ENCODE results near the gene SCRN2. TPM values are rescaled to one million over a fixed set of nuclear protein-coding genes. Genes with fewer than 3 reads are reported as not detected.

SCRN2 gene
- total and polyA plus RNA-seq, 2 of the 8 experiments (the other 6 are each of a cell fraction or from before 2014, with no cell fraction given), result 24.4 to 42.3 TPM

DNA sequence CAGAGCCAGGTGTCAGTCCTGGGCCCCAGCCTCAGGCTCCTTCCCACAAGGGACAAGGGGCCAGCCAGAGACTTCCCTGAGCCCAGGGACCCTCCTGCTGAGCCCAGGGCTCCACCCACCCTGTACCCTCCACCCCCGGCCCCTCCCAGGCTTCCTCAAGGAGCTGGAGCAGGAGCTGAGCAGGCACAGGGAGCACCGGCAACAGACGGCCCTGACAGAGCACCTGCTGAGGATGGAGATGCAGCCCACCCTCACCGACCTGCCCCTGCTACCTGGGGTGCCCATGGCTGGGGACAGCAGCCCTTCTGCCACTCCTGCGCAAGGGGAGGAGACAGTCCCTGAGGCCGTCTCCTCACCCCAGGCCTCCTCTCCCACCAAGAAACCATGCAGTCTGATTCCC is 4.5 kb downstream of the SCRN2 start:
- Histone ChIP-seq H3K36me3 (ENCODE audit: control insufficient read depth in 2 of 4, insufficient read depth in 4 of 4, low read length in 3 of 4) (peaks cover 0 to 9% (median 1%) of the 10 kb centered on the region in 4 experiments; a peak in 4 of 8 replicates), H3K4me3 (ENCODE audit: extremely low read depth in 1 of 4, insufficient read depth in 2 of 4, low read depth in 3 of 4, low read length in 4 of 4) (no peak overlapping the region), H3K27me3 (replicated peaks in 1 of 4; ENCODE audit: control insufficient read depth in 3 of 4, extremely low read depth in 1 of 4, insufficient read depth in 3 of 4, low read length in 3 of 4) (no peaks in the 10 kb centered on the region), H4K20me1 (replicated peaks in 1 of 2; ENCODE audit: control insufficient read depth in 1 of 2, insufficient read depth in 2 of 2, low read length in 2 of 2) (peaks cover 0 to 2% of the 10 kb centered on the region in 2 experiments), H4K8ac (ENCODE audit: extremely low read depth, insufficient read depth, low read length) (no peak overlapping the region; the same call in 1 of the 2 replicates), H4K5ac (ENCODE audit: insufficient read length, low read depth, low read length) (no peak overlapping the region), H3K79me1 (ENCODE audit: low read depth, low read length) (no peaks in the 10 kb centered on the region), H3K18ac (ENCODE audit: extremely low read depth, low read length) (no peak overlapping the region), H3K56ac (replicated peaks; ENCODE audit: insufficient read length, low read depth, low read length) (no peak overlapping the region), H3K4me1 (replicated peaks in 1 of 4; ENCODE audit: control insufficient read depth in 3 of 4, insufficient read depth in 4 of 4, low read length in 3 of 4) (peaks cover 0 to 13% (median 5%) of the 10 kb centered on the region in 4 experiments; a peak in 5 of 7 replicates), H3K27ac (ENCODE audit: low read depth, low read length) (no peak overlapping the region), H2AK5ac (ENCODE audit: low read depth, low read length) (no peak overlapping the region), H2BK12ac (ENCODE audit: low read depth, low read length) (no peak overlapping the region), H3K23me2 (ENCODE audit: low read depth, low read length) (peaks cover 2% of the 10 kb centered on the region; the same call in 1 of the 2 replicates), H3K79me2 (ENCODE audit: control insufficient read depth in 1 of 2, insufficient read depth in 2 of 2, low read length in 2 of 2) (no peaks in the 10 kb centered on the region), H3K23ac (ENCODE audit: insufficient read length) (no peak overlapping the region), H3K9ac (replicated peaks in 1 of 4; ENCODE audit: extremely low read depth in 1 of 4, low read depth in 3 of 4, low read length in 3 of 4) (no peak overlapping the region), H4K91ac (replicated peaks; ENCODE audit: insufficient read length, low read length) (no peak overlapping the region), H2BK120ac (replicated peaks; ENCODE audit: low read depth, low read length) (no peak overlapping the region), H2AFZ (ENCODE audit: low read length) (no peak overlapping the region), H3K9me3 (ENCODE audit: insufficient read depth in 2 of 2, low read depth in 1 of 2, low read length in 1 of 2) (no peaks in the 10 kb centered on the region), H2BK5ac (ENCODE audit: low read depth, low read length) (no peak overlapping the region), H3K4ac (replicated peaks; ENCODE audit: insufficient read length, low read depth, low read length) (no peak overlapping the region), H2BK15ac (ENCODE audit: low read length) (no peak overlapping the region), H3K4me2 (ENCODE audit: insufficient read depth in 1 of 2, low read depth in 2 of 2, low read length in 2 of 2) (no peak overlapping the region), H2BK20ac (ENCODE audit: low read length) (no peak overlapping the region), H3K14ac (ENCODE audit: insufficient read length) (no peak overlapping the region)
- CTCF ChIA-PET (ENCODE audit: partially characterized antibody), result interaction anchor here (0.6 to 33.0 kb wide), 5 partner anchors 20 to 118 kb away, joined by 3 to 1206 read pairs (median 3); partner anchors contain the start of genes SP2 and SP6
- TF ChIP-seq KDM1A (IDR thresholded peaks at IDR 0.05; ENCODE audit: borderline replicate concordance, low read length), result no peak
- no peak for TF ChIP-seq TCF12 (IDR thresholded peaks at IDR 0.05; ENCODE audit: low read depth, low read length)
- no peak for TF ChIP-seq POLR2A (IDR thresholded peaks at IDR 0.05; ENCODE audit: control extremely low read depth in 1 of 2, low read depth in 2 of 2, low read length in 2 of 2)
- TF ChIP-seq SRF (IDR thresholded peaks at IDR 0.05; ENCODE audit: low read depth, low read length), result no peak
- TF ChIP-seq RFX5 (IDR thresholded peaks at IDR 0.05; ENCODE audit: borderline replicate concordance, low read depth, low read length), result no peak
- TF ChIP-seq, protein P1, sequence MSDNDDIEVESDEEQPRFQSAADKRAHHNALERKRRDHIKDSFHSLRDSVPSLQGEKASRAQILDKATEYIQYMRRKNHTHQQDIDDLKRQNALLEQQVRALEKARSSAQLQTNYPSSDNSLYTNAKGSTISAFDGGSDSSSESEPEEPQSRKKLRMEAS (IDR thresholded peaks at IDR 0.05), result no peak
- TF ChIP-seq, protein P2, sequence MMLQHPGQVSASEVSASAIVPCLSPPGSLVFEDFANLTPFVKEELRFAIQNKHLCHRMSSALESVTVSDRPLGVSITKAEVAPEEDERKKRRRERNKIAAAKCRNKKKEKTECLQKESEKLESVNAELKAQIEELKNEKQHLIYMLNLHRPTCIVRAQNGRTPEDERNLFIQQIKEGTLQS (IDR thresholded peaks at IDR 0.05; ENCODE audit: insufficient read depth, low read depth, low read length), result no peak
- TF ChIP-seq CHD1 (IDR thresholded peaks at IDR 0.05; ENCODE audit: low read depth, low read length), result no peak
- TF ChIP-seq RAD21 (IDR thresholded peaks at IDR 0.05 in 1 of 2, conservative IDR thresholded peaks at IDR 0.05 in 1 of 2; ENCODE audit: low read depth in 2 of 2, low read length in 2 of 2), result no peak
- TF ChIP-seq TBP (IDR thresholded peaks at IDR 0.05; ENCODE audit: low read depth, low read length), result no peak
- no peak for DNase-seq (ENCODE audit: low read depth in 1 of 2, low spot score in 2 of 2)
- POLR2A ChIA-PET (ENCODE audit: partially characterized antibody), result interaction anchor here (0.7 to 2.6 kb wide), 6 partner anchors 10 to 134 kb away, joined by 3 to 7 read pairs (median 4); partner anchors contain the start of gene CDK5RAP3
- no peak for FAIRE-seq
- 86% methylated on average over 5 of the region's 6 CpGs; no CpG with 5 or more reads in 1 of the 2 experiments for WGBS, 2 experiments (ENCODE audit: extremely low coverage in 1 of 2, insufficient coverage in 1 of 2, insufficient read length in 1 of 2, insufficient replicate concordance in 2 of 2, low coverage in 1 of 2, low lambda C conversion rate in 2 of 2, missing lambda C conversion rate in 1 of 2)

Measured in H1 (cell line).